NB4 (cell line): ENCODE results near the gene BCAT1.

ENCODE experiments used
- DNase-seq: peaks from one replicate; pipeline ENCODE4 v3.0.0; 2010; ENCODE audit warnings: low read depth
- H3K4me3 ChIP-seq: one replicate; pipeline ENCODE4 v1.5.1; 2011; ENCODE audit warnings: mild to moderate bottlenecking, low read depth, low read length, moderate library complexity
- MYC ChIP-seq: IDR thresholded peaks from 2 replicates; pipeline ENCODE4 v1.6.1; 2011; ENCODE audit warnings: low read depth, low read length
- POLR2A ChIP-seq: IDR thresholded peaks from 2 replicates; pipeline ENCODE4 v1.6.1; 2011; ENCODE audit warnings: mild to moderate bottlenecking; ENCODE audit not compliant: insufficient read length; ENCODE audit errors: extremely low read depth
- TF ChIP-seq, protein P1 (sequence below): IDR thresholded peaks from one replicate; pipeline ENCODE4 v1.5.1; 2012; ENCODE audit warnings: low read depth, low read length
- TF ChIP-seq, protein P2 (sequence below): IDR thresholded peaks from 2 replicates; pipeline ENCODE4 v1.6.1; 2011; ENCODE audit warnings: low read depth, low read length

The BCAT1 gene

GRCh38 chr12:24881724-24882371 is 67.1 kb downstream of the BCAT1 start:
- TF ChIP-seq, protein P1, sequence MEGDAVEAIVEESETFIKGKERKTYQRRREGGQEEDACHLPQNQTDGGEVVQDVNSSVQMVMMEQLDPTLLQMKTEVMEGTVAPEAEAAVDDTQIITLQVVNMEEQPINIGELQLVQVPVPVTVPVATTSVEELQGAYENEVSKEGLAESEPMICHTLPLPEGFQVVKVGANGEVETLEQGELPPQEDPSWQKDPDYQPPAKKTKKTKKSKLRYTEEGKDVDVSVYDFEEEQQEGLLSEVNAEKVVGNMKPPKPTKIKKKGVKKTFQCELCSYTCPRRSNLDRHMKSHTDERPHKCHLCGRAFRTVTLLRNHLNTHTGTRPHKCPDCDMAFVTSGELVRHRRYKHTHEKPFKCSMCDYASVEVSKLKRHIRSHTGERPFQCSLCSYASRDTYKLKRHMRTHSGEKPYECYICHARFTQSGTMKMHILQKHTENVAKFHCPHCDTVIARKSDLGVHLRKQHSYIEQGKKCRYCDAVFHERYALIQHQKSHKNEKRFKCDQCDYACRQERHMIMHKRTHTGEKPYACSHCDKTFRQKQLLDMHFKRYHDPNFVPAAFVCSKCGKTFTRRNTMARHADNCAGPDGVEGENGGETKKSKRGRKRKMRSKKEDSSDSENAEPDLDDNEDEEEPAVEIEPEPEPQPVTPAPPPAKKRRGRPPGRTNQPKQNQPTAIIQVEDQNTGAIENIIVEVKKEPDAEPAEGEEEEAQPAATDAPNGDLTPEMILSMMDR, result no peak
- TF ChIP-seq MYC (no peak), POLR2A (no peak)
- TF ChIP-seq, protein P2, sequence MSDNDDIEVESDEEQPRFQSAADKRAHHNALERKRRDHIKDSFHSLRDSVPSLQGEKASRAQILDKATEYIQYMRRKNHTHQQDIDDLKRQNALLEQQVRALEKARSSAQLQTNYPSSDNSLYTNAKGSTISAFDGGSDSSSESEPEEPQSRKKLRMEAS, result no peak
- no peak for DNase-seq
- H3K4me3 ChIP-seq, result no peak overlapping the region

DNA sequence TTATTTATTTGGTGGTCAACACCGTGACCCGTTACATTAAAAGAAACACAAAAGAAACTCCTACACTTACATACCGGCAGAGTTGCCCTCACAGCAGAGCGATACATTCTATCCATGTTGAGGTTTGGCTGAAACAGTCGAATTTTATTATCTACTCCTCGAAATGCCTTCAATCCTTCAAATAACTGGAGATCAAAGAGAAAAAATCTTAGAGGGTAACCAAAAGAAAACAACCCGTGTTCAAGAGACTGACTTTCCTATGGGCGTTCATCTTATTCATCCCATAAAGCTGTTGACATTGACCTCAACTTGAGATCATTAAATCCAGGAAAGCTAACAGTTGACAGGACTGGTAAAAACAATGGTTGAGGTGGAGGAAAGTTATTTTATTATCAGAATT is 67.7 kb downstream of the BCAT1 start:
- TF ChIP-seq, protein P2, result no peak
- TF ChIP-seq, protein P1, result no peak
- TF ChIP-seq POLR2A (no peak), MYC (no peak)
- no peak for DNase-seq
- H3K4me3 ChIP-seq, result no peak overlapping the region

DNA sequence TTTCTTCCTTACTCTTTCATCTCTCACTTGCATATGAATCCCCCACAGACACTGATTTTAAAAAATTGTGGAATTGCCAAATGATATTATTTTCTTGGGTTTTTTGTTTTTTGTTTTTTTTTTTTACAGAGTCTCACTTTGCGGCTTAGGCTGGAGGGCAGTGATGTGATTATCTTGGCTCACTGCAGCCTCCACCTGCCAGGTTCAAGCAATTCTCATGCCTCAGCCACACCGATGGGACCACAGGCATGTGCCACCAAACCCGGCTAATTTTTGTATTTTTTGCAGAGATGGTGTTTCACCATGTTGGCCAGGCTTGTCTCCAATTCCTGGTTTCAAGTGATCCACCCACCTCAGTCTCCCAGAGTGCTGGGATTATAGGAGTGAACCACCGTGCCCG is 68.2 kb downstream of the BCAT1 start:
- no peak overlapping the region for H3K4me3 ChIP-seq
- TF ChIP-seq MYC (no peak), POLR2A (no peak)
- TF ChIP-seq, protein P2, result no peak
- TF ChIP-seq, protein P1, result no peak
- no peak for DNase-seq

DNA sequence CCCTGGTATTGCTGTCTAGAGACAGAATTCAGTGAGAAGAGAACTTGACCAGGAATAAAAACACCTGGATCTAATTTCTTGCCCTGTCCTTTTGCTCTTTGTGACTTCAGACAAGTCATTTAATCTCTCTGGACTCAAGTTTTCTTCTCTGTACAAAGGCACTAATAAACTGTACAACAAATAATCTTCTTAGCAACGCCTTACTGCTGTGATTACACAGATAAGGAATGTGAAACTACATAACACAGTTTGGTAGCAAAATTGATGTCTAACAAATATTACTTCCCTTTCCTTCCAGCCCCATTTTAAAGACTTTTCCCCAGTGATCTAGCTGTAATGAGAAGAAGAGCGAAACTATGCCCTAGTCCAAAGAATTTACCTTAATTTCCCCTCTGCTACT is 69.3 kb downstream of the BCAT1 start:
- TF ChIP-seq, protein P2, result no peak
- no peak for TF ChIP-seq MYC
- TF ChIP-seq POLR2A, result no peak
- TF ChIP-seq, protein P1, result no peak
- H3K4me3 ChIP-seq, result no peak overlapping the region
- DNase-seq, result no peak

- no peak overlapping the region for H3K4me3 ChIP-seq
- no peak for TF ChIP-seq MYC
- TF ChIP-seq POLR2A, result no peak
- TF ChIP-seq, protein P1, result no peak
- TF ChIP-seq, protein P2, result no peak
- no peak for DNase-seq
These were observed 73.9 kb downstream of the BCAT1 start for GRCh38 chr12:24875014-24875413.
